ENCODE results near the gene TIMM44. TPM values are rescaled to one million over a fixed set of nuclear protein-coding genes. Genes with fewer than 3 reads are reported as not detected.

Gene TIMM44
- polyA plus RNA-seq, 1 of the 3 experiments (the other 2 are of a cell fraction), result 49.7 TPM

DNA sequence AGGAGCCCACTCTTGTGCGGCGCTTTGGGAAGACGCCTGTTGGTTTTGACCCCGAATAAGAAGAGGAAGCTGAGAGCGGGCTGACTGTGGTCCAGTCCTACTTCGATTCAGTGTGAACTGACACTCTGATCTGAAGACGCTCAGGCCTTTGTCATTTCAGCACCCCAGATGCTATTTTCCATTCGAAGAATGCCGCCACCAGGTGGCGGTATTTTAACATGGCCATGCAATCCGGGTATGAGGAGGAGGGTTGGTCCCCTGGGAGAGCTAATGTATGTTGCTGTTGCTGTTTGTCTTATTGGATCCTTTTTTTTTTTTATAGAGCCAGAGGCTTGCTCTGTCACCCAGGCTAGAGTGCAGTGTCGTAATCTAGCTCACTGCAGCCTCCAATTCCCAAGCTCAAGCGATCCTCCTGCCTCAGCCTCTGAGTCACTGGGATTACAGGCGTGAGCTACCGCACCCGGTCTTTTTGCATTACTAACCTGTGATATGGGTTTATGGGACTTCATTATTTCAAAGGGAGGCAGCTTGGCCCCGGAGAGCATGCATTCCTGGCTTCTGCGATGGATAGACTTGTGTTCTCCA lies 803 bp upstream of the TIMM44 start:
- peak overlapping the region; percentile 36 to 71 for H3K27ac ChIP-seq (ENCODE audit: low read depth in 2 of 2, low read length in 1 of 2)
- TF ChIP-seq RAD21 (IDR thresholded peaks at IDR 0.05; ENCODE audit: low read length) (peak; percentile 72), SMC3 (IDR thresholded peaks at IDR 0.05; ENCODE audit: low read depth, low read length) (peak; percentile 80), SIN3A (IDR thresholded peaks at IDR 0.05; ENCODE audit: borderline replicate concordance, low read depth, low read length) (peak; percentile 49; the same call in 1 of the 2 replicates), MXI1 (IDR thresholded peaks at IDR 0.05; ENCODE audit: low read depth, low read length) (no peak), TCF12 (IDR thresholded peaks at IDR 0.05) (peak; percentile 18; the same call in 1 of the 2 replicates), YY1 (IDR thresholded peaks at IDR 0.05; ENCODE audit: low read depth) (0 out of 2 replicates have a peak, but pooled peaks have one; percentile 27), REST (IDR thresholded peaks at IDR 0.05; ENCODE audit: low read depth, low read length) (peak; percentile 83), TEAD4 (IDR thresholded peaks at IDR 0.05; ENCODE audit: borderline replicate concordance, insufficient read depth) (no peak), CHD2 (IDR thresholded peaks at IDR 0.05; ENCODE audit: low read length, partially characterized antibody) (no peak), RFX5 (IDR thresholded peaks at IDR 0.05; ENCODE audit: low read length) (0 out of 2 replicates have a peak, but pooled peaks have one; percentile 22)
- TF ChIP-seq, protein P1, sequence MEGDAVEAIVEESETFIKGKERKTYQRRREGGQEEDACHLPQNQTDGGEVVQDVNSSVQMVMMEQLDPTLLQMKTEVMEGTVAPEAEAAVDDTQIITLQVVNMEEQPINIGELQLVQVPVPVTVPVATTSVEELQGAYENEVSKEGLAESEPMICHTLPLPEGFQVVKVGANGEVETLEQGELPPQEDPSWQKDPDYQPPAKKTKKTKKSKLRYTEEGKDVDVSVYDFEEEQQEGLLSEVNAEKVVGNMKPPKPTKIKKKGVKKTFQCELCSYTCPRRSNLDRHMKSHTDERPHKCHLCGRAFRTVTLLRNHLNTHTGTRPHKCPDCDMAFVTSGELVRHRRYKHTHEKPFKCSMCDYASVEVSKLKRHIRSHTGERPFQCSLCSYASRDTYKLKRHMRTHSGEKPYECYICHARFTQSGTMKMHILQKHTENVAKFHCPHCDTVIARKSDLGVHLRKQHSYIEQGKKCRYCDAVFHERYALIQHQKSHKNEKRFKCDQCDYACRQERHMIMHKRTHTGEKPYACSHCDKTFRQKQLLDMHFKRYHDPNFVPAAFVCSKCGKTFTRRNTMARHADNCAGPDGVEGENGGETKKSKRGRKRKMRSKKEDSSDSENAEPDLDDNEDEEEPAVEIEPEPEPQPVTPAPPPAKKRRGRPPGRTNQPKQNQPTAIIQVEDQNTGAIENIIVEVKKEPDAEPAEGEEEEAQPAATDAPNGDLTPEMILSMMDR (IDR thresholded peaks at IDR 0.05), result peak; percentile 91
- peaks cover 10% of the 10 kb centered on the region in 2 experiments for H3K36me3 ChIP-seq (replicated peaks in 1 of 2; ENCODE audit: control insufficient read depth in 1 of 2, insufficient read depth in 2 of 2, low read length in 1 of 2)
- POLR2A ChIA-PET, result interaction anchor here (0.8 to 2.5 kb wide), 9 partner anchors 12 to 311 kb away, joined by 3 to 15 read pairs (median 4); partner anchors contain the start of genes CTXN1, ELAVL1 and SNAPC2
- H3K9me3 ChIP-seq, result no peaks in the 10 kb centered on the region
- no peaks in the 10 kb centered on the region for H4K20me1 ChIP-seq (ENCODE audit: insufficient read depth)
- peak overlapping the region; percentile 65 for H3K9ac ChIP-seq
- peaks cover 27% of the 10 kb centered on the region for H3K79me2 ChIP-seq (ENCODE audit: insufficient read depth)
- H3K9me2 ChIP-seq, result no peaks in the 10 kb centered on the region
- DNase-seq, result peak; percentile 84
- peak overlapping the region; percentile 56 to 68 for H3K4me3 ChIP-seq (ENCODE audit: low read depth in 2 of 2, low read length in 1 of 2)
- peaks cover 0 to 6% of the 10 kb centered on the region in 2 experiments; a peak in 1 of 4 replicates for H3K4me1 ChIP-seq (ENCODE audit: control insufficient read depth in 1 of 2, insufficient read depth in 2 of 2, low read depth in 1 of 2, low read length in 1 of 2)
- peak overlapping the region; percentile 95 for H3K4me2 ChIP-seq
- H2AFZ ChIP-seq (ENCODE audit: low read depth), result peak overlapping the region; percentile 87; the same call in 1 of the 2 replicates
- H3F3A ChIP-seq (replicated peaks; ENCODE audit: insufficient read depth), result peaks cover 11% of the 10 kb centered on the region
- 24% methylated on average over 18 of the region's 18 CpGs for WGBS (ENCODE audit: low lambda C conversion rate)
- CTCF ChIA-PET, result interaction anchor here (0.6 to 4.4 kb wide), 42 partner anchors 8 to 421 kb away, joined by 3 to 69 read pairs (median 4); partner anchors contain the start of genes CTXN1 and TRAPPC5
- no peaks in the 10 kb centered on the region for H3K27me3 ChIP-seq (ENCODE audit: insufficient read depth)

All from SK-N-SH (cell line).